Loucy (cell line): Measurements from ENCODE around the gene BIRC7.

Experiments
- H2AFZ ChIP-seq: fragments of 200-600 bp; sonication (generic); 2 replicates; pipeline ENCODE4 v1.6.0; 2016; ENCODE audit warnings: antibody characterized with exemption, mild to moderate bottlenecking, low read length, moderate library complexity
- H3F3A ChIP-seq: fragments of 200-600 bp; 2 replicates; pipeline ENCODE4 v1.6.0; 2016; ENCODE audit warnings: antibody characterized with exemption, low read depth, mild to moderate bottlenecking
- H3K27me3 ChIP-seq: fragments of 200-600 bp; sonication (generic); 2 replicates; pipeline ENCODE4 v1.6.1; 2014; ENCODE audit warnings: low read length, mild to moderate bottlenecking; ENCODE audit not compliant: insufficient read depth, poor library complexity, severe bottlenecking
- H3K36me3 ChIP-seq: fragments of 200-600 bp; sonication (generic); 2 replicates; pipeline ENCODE4 v1.6.1; 2016; ENCODE audit warnings: low read length; ENCODE audit not compliant: insufficient read depth
- H3K4me1 ChIP-seq: fragments of 200-600 bp; sonication (generic); 2 replicates; pipeline ENCODE4 v1.5.1; 2014; ENCODE audit warnings: low read length, mild to moderate bottlenecking; ENCODE audit not compliant: insufficient read depth, poor library complexity, severe bottlenecking
- H3K4me2 ChIP-seq: fragments of 200-600 bp; sonication (generic); 2 replicates; pipeline ENCODE4 v1.6.0; 2014; ENCODE audit warnings: antibody characterized with exemption, low read length, low read depth, mild to moderate bottlenecking; ENCODE audit not compliant: poor library complexity, severe bottlenecking
- H3K4me3 ChIP-seq: fragments of 200-600 bp; sonication (generic); 2 replicates; pipeline ENCODE4 v1.5.1; 2014; ENCODE audit warnings: low read length, mild to moderate bottlenecking, mixed read lengths; ENCODE audit not compliant: poor library complexity, severe bottlenecking
- H3K79me2 ChIP-seq: fragments of 200-600 bp; sonication (generic); 2 replicates; pipeline ENCODE4 v1.6.1; 2014; ENCODE audit warnings: low read length; ENCODE audit not compliant: insufficient read depth
- H3K9ac ChIP-seq: fragments of 200-600 bp; sonication (generic); 2 replicates; pipeline ENCODE4 v1.6.0; 2014; ENCODE audit warnings: mild to moderate bottlenecking, low read depth, low read length, moderate library complexity; ENCODE audit not compliant: poor library complexity, severe bottlenecking
- H3K9me2 ChIP-seq: fragments of 200-600 bp; sonication (generic); replicated peaks from 2 replicates; pipeline ENCODE4 v1.6.1; 2016; ENCODE audit warnings: low read depth, low read length, mixed read lengths
- H3K9me3 ChIP-seq: fragments of 200-600 bp; sonication (generic); 2 replicates; pipeline ENCODE4 v1.6.1; 2014; ENCODE audit warnings: mild to moderate bottlenecking, antibody characterized with exemption, low read length, low read depth; ENCODE audit not compliant: insufficient read depth
- H4K20me1 ChIP-seq: fragments of 200-600 bp; sonication (generic); 2 replicates; pipeline ENCODE4 v1.6.0; 2014; ENCODE audit warnings: antibody characterized with exemption, low read length, mild to moderate bottlenecking; ENCODE audit not compliant: insufficient read depth, poor library complexity, severe bottlenecking
- EZH2phosphoT487 ChIP-seq: fragments of 200-600 bp; IDR thresholded peaks from 2 replicates; pipeline ENCODE4 v1.6.1; 2018; ENCODE audit warnings: antibody characterized with exemption, mild to moderate bottlenecking, moderate library complexity, borderline replicate concordance
- TF ChIP-seq, protein P1 (sequence below): fragments of 200-600 bp; sonication (generic); conservative IDR thresholded peaks from 2 replicates; pipeline ENCODE4 v1.5.1; 2014; ENCODE audit warnings: mild to moderate bottlenecking, antibody characterized with exemption, low read length

BIRC7 gene

DNA sequence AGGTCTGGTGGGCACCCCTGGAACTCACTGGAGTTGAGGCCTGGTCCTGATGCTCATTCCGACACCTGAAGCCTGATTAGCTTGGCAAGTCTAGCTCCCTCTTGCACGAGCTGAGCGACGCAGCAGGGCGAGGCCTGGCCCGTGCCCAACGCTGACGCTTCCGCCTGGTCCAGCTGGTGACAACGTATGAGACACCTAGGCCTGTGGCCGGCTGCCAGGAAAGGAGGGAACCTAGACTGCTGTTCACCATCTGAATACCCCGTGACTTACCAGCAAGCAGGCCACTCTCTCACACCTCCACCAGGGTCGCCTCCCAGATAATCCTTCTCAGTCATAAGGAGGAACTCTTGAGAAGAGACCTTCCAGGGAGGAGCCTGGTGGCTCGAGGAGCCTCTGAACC lies 44.3 kb upstream of the BIRC7 start:
- TF ChIP-seq, protein P1, sequence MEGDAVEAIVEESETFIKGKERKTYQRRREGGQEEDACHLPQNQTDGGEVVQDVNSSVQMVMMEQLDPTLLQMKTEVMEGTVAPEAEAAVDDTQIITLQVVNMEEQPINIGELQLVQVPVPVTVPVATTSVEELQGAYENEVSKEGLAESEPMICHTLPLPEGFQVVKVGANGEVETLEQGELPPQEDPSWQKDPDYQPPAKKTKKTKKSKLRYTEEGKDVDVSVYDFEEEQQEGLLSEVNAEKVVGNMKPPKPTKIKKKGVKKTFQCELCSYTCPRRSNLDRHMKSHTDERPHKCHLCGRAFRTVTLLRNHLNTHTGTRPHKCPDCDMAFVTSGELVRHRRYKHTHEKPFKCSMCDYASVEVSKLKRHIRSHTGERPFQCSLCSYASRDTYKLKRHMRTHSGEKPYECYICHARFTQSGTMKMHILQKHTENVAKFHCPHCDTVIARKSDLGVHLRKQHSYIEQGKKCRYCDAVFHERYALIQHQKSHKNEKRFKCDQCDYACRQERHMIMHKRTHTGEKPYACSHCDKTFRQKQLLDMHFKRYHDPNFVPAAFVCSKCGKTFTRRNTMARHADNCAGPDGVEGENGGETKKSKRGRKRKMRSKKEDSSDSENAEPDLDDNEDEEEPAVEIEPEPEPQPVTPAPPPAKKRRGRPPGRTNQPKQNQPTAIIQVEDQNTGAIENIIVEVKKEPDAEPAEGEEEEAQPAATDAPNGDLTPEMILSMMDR, result no peak
- no peak for TF ChIP-seq EZH2phosphoT487
- H3K9ac ChIP-seq, result no peak overlapping the region
- peaks cover 26% of the 10 kb centered on the region; the same call in 1 of the 2 replicates for H3K36me3 ChIP-seq
- no peaks in the 10 kb centered on the region for H3K9me3 ChIP-seq
- H4K20me1 ChIP-seq, result peaks cover 16% of the 10 kb centered on the region
- no peak overlapping the region for H3K4me2 ChIP-seq
- no peaks in the 10 kb centered on the region for H3F3A ChIP-seq
- no peaks in the 10 kb centered on the region for H3K9me2 ChIP-seq
- no peak overlapping the region for H3K4me3 ChIP-seq
- H2AFZ ChIP-seq, result no peak overlapping the region
- peaks cover 15% of the 10 kb centered on the region; the same call in 1 of the 2 replicates for H3K79me2 ChIP-seq
- no peaks in the 10 kb centered on the region for H3K27me3 ChIP-seq
- no peaks in the 10 kb centered on the region for H3K4me1 ChIP-seq

DNA sequence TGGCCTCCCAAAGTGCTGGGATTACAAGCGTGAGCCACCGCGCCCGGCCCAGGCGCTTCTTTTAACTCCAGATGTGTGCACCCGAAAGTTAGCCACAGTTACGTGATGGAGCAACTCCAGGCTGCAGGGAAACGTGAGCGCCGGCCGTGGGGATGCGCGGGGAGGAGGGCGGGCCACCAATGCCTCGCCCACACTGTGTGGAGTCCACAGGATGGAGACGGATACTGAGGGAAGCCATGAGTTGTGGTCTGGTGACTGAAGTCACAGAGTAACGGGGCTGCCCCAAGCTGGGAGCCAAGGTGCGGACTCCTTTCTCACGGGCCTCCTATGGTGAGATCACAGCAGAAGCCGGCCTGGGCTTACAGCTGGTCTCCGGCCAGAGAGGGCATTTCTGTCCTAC lies 43.0 kb upstream of the BIRC7 start:
- Histone ChIP-seq H3K4me3 (no peak overlapping the region), H3K9ac (no peak overlapping the region), H4K20me1 (peaks cover 26% of the 10 kb centered on the region), H3K27me3 (no peaks in the 10 kb centered on the region), H3K36me3 (peaks cover 37% of the 10 kb centered on the region; the same call in 1 of the 2 replicates), H3K4me1 (peaks cover 6% of the 10 kb centered on the region), H3F3A (no peaks in the 10 kb centered on the region), H3K9me3 (no peaks in the 10 kb centered on the region), H3K9me2 (no peaks in the 10 kb centered on the region), H2AFZ (no peak overlapping the region), H3K4me2 (no peak overlapping the region), H3K79me2 (peaks cover 28% of the 10 kb centered on the region)
- no peak for TF ChIP-seq EZH2phosphoT487
- TF ChIP-seq, protein P1, result no peak

DNA sequence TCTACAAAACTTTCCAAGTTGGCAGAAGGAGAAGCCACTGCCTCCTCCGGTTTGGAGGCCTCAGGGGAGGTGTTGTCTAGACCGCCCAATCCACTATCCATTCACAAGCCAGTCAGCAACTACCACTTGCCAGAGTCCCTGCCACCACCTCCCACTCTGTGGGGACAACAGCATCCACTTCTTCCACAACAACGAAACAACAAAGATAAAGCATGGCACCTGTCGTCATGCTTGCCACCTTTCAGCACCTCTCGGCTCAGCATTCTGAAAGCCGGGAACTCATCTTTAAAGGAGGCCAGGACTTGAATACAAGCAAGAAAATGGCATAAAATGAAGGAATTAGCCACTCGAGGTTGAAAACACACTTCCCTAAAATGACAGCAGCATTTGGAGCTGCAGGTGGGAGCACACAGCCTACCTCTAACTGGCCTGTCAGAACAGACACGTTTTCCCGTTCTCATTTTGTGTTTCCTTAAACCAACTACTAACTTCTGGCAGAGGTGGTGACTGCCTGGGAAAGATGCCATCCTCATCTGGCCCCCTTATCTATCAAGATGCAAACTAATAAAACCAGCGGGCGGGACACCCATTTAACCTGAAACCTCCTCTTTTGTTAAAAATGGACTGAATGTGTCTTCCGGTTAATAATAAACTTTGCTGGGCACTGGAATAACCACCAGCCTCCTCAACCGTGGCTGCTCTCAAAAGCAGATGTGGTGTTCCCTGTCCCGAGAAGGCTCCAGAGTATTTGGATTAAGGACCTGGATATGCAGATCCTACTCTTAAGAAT lies 41.5 kb upstream of the BIRC7 start:
- Histone ChIP-seq H3K9ac (no peak overlapping the region), H3K9me3 (no peaks in the 10 kb centered on the region), H2AFZ (no peak overlapping the region), H3F3A (no peaks in the 10 kb centered on the region), H3K36me3 (peaks cover 37% of the 10 kb centered on the region; the same call in 1 of the 2 replicates), H3K9me2 (no peaks in the 10 kb centered on the region), H3K27me3 (no peaks in the 10 kb centered on the region), H3K4me2 (no peak overlapping the region), H3K4me3 (no peak overlapping the region), H3K79me2 (peaks cover 43% of the 10 kb centered on the region), H4K20me1 (peaks cover 36% of the 10 kb centered on the region), H3K4me1 (peaks cover 6% of the 10 kb centered on the region)
- TF ChIP-seq, protein P1, result no peak
- TF ChIP-seq EZH2phosphoT487, result no peak
